Smooth muscle cell (in vitro differentiated cells): ENCODE measurements around the gene PHF23. TPM values are rescaled to one million over a fixed set of nuclear protein-coding genes. Genes with fewer than 3 reads are reported as not detected.
A peak's percentile ranks its signal among the peaks of the same experiment; 100 is the strongest.

Experiments
- DNase-seq: peaks from one replicate; lab custom pipeline; 2025; ENCODE audit not compliant: unreplicated experiment; lab: John Stamatoyannopoulos, UW
- H2AFZ ChIP-seq: fragments of 200-600 bp; sonication (generic); 2 replicates; pipeline ENCODE4 v1.6.0; 2016; ENCODE audit warnings: antibody characterized with exemption, low read depth, mild to moderate bottlenecking
- H3F3A ChIP-seq: fragments of 200-600 bp; sonication (generic); 2 replicates; pipeline ENCODE4 v1.6.0; 2017; ENCODE audit warnings: antibody characterized with exemption, low read depth
- H3K27ac ChIP-seq: fragments of 200-600 bp; sonication (generic); 2 replicates; pipeline ENCODE4 v1.5.1; 2016; ENCODE audit warnings: low read depth, mild to moderate bottlenecking
- H3K27me3 ChIP-seq: fragments of 200-600 bp; sonication (generic); 2 replicates; pipeline ENCODE4 v1.6.1; 2016; ENCODE audit warnings: low read depth, mild to moderate bottlenecking
- H3K36me3 ChIP-seq: fragments of 200-600 bp; sonication (generic); 2 replicates; pipeline ENCODE4 v1.5.1; 2016; ENCODE audit warnings: low read depth
- H3K4me1 ChIP-seq: fragments of 200-600 bp; sonication (generic); 2 replicates; pipeline ENCODE4 v1.5.1; 2016; ENCODE audit warnings: low read depth
- H3K4me2 ChIP-seq: fragments of 200-600 bp; sonication (generic); 2 replicates; pipeline ENCODE4 v1.6.0; 2016; ENCODE audit warnings: mild to moderate bottlenecking
- H3K4me3 ChIP-seq: fragments of 200-600 bp; sonication (generic); 2 replicates; pipeline ENCODE4 v1.5.1; 2016; ENCODE audit warnings: mild to moderate bottlenecking
- H3K79me2 ChIP-seq: fragments of 200-600 bp; sonication (generic); 2 replicates; pipeline ENCODE4 v1.6.0; 2016; ENCODE audit warnings: low read depth, mild to moderate bottlenecking
- H3K9ac ChIP-seq: fragments of 200-600 bp; sonication (generic); 2 replicates; pipeline ENCODE4 v1.6.0; 2016; ENCODE audit warnings: low read depth
- H3K9me3 ChIP-seq: fragments of 200-600 bp; sonication (generic); replicated peaks from 2 replicates; pipeline ENCODE4 v1.5.1; 2016; ENCODE audit warnings: low read depth
- H4K20me1 ChIP-seq: fragments of 200-600 bp; sonication (generic); 2 replicates; pipeline ENCODE4 v1.6.0; 2016; ENCODE audit warnings: low read depth
- WGBS: methylation state at CpG from one replicate; pipeline ENCODE4 v1.1.7; 2016; ENCODE audit warnings: low lambda C conversion rate; 5-methylcytosine and 5-hydroxymethylcytosine counted together
- polyA plus RNA-seq: library from polyadenylated mRNA; unstranded; fragments of >200 nt; fragmentation: Nextera tagmentation; extraction: Ambion mirVana; gene quantifications from 2 replicates; pipeline ENCODE4 v1.2.1, GENCODE V29; 2016
- total RNA-seq: library from RNA; depleted of rRNA; stranded (reverse); fragments of >200 nt; gene quantifications from 2 replicates; pipeline ENCODE4 v1.2.3, GENCODE V29; 2014
- TF ChIP-seq, protein P1 (sequence below): fragments of 200-600 bp; sonication (generic); IDR thresholded peaks from 2 replicates; pipeline ENCODE4 v1.5.1; 2017; ENCODE audit warnings: borderline replicate concordance, mild to moderate bottlenecking, antibody characterized with exemption; ENCODE audit not compliant: insufficient read depth, poor library complexity, severe bottlenecking

PHF23 gene
- total and polyA plus RNA-seq, 2 experiments from 2014 or later, result 33.8 to 48.5 TPM

DNA sequence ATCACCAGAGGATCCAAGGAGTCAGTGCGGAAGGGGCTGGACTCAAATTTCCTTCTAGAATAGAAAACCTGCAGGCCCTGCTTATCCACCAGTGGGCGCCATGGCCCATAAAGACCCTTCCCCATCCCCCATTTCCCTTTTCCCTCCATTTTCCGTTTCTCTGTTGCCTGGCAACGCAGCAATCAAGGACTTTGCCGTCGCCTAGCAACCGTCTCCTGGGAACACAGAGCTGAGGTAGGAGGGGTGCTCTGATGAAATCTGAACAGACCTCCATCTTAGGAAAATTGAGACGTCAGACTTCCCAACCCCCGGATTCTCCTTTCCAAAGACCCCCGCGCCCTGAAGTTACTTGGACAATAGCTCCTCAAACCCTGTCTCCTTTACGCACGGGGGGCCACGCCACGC lies 25.4 kb downstream of the PHF23 start:
- TF ChIP-seq, protein P1, sequence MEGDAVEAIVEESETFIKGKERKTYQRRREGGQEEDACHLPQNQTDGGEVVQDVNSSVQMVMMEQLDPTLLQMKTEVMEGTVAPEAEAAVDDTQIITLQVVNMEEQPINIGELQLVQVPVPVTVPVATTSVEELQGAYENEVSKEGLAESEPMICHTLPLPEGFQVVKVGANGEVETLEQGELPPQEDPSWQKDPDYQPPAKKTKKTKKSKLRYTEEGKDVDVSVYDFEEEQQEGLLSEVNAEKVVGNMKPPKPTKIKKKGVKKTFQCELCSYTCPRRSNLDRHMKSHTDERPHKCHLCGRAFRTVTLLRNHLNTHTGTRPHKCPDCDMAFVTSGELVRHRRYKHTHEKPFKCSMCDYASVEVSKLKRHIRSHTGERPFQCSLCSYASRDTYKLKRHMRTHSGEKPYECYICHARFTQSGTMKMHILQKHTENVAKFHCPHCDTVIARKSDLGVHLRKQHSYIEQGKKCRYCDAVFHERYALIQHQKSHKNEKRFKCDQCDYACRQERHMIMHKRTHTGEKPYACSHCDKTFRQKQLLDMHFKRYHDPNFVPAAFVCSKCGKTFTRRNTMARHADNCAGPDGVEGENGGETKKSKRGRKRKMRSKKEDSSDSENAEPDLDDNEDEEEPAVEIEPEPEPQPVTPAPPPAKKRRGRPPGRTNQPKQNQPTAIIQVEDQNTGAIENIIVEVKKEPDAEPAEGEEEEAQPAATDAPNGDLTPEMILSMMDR, result peak; percentile 40
- WGBS, result 5% methylated on average over 11 of the region's 15 CpGs
- no peaks in the 10 kb centered on the region for H3K36me3 ChIP-seq
- H3F3A ChIP-seq, result peaks cover 21% of the 10 kb centered on the region
- H3K27me3 ChIP-seq, result no peaks in the 10 kb centered on the region
- H3K79me2 ChIP-seq, result peaks cover 58% of the 10 kb centered on the region
- peak overlapping the region; percentile 96 for H3K4me2 ChIP-seq
- H3K9me3 ChIP-seq, result no peaks in the 10 kb centered on the region
- peaks cover 50% of the 10 kb centered on the region for H3K4me1 ChIP-seq
- no peak overlapping the region for H2AFZ ChIP-seq
- peak overlapping the region; percentile 60 for H3K4me3 ChIP-seq
- no peak for DNase-seq
- peak overlapping the region; percentile 69 for H3K9ac ChIP-seq
- peak overlapping the region; percentile 88 for H3K27ac ChIP-seq
- peaks cover 73% of the 10 kb centered on the region for H4K20me1 ChIP-seq

DNA sequence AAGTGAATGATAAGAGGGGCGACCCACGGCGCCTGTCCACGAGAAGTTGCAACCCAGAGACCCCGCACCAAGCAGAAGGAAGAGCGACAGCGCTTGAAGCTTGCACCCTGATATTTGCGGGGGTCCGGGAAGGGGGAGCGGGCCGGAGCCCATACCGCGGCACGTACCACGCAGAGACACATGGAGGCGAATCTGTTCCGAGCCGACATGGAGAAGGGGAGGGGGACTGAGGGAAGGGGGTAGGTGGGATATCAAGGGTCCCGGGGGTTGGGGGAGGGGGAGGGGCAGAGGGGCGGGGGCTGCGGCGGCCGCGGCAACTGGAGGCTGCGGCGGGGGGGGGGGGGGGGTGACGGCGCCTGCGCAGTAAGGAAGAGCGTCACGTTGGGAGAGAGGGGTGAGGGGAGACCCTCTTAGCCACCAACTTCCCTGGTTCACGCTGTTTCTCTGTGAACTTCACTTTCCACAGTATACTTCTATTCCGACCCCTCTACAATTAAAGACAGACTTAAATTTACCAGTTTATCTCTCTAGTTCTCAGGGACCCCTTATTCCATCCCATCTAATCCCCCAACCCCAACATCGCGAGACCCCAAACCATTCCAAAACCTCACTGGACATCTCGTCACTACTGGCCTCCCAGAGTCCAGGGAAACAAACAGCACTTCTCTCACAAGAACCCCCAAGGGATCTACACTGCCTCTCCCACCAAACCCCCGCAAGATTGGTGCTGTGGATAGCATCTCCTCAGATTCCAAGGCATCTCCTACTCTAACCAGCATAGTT lies 27.6 kb downstream of the PHF23 start:
- H3K4me2 ChIP-seq, result peak overlapping the region; percentile 68

DNA sequence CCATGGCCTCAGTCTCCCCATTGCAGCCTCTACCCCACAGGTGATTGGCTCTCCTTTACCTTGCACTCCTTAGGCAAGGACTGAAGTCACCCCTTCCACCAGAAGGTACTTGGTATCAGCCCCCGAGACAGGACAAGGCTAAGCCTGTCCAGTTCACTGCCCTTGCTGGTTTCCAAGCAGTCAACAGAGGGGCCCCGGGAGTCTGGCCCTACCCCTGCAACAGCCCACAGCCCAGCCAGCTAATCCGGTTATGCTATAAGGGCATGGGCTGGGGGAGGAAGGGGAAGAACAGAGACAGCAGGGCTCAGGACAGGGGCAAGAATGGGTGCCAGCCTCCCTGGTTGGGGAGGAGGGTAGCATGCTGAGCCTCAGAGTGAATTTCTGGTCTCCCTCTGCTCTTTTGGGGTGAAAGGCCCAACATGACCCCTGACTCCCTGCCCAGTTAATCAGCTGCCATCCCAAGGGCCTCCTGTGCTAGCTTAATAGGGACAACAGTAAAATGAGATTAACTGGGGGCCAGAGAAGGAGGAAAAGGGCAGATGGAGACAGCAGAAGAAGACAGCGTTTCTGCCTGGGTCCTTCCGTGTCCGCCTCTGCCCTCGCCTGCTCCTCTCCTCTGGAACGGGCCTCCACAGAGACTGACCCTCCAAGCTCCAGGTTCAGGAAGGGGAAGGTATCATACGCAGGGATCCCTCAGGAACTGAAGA lies 30.4 kb downstream of the PHF23 start:
- Histone ChIP-seq H3K36me3 (no peaks in the 10 kb centered on the region), H3F3A (peaks cover 3% of the 10 kb centered on the region), H3K27ac (peak overlapping the region; percentile 15), H3K9me3 (no peaks in the 10 kb centered on the region), H3K4me1 (peaks cover 47% of the 10 kb centered on the region), H3K27me3 (no peaks in the 10 kb centered on the region), H3K4me2 (no peak overlapping the region), H2AFZ (no peak overlapping the region), H4K20me1 (peaks cover 82% of the 10 kb centered on the region), H3K4me3 (no peak overlapping the region), H3K79me2 (peaks cover 61% of the 10 kb centered on the region), H3K9ac (no peak overlapping the region)
- no peak for DNase-seq
- TF ChIP-seq, protein P1, result no peak
- 52% methylated on average over 9 of the region's 9 CpGs for WGBS

More for the DNA sequence above, 27.6 kb downstream of the PHF23 start:
- 38% methylated on average over 11 of the region's 37 CpGs for WGBS
- peaks cover 14% of the 10 kb centered on the region for H3F3A ChIP-seq
- H3K79me2 ChIP-seq, result peaks cover 64% of the 10 kb centered on the region
- no peak overlapping the region for H3K9ac ChIP-seq
- H3K27ac ChIP-seq, result no peak overlapping the region
- no peak overlapping the region for H3K4me3 ChIP-seq
- H3K9me3 ChIP-seq, result no peaks in the 10 kb centered on the region
- no peak for DNase-seq
- peaks cover 50% of the 10 kb centered on the region for H3K4me1 ChIP-seq
- no peaks in the 10 kb centered on the region for H3K27me3 ChIP-seq
- H4K20me1 ChIP-seq, result peaks cover 93% of the 10 kb centered on the region
- TF ChIP-seq, protein P1, result no peak
- H2AFZ ChIP-seq, result no peak overlapping the region
- no peaks in the 10 kb centered on the region for H3K36me3 ChIP-seq
